Neural cell (in vitro differentiated cells): ENCODE measurements around the gene PERM1. TPM values are rescaled to one million over a fixed set of nuclear protein-coding genes. Genes with fewer than 3 reads are reported as not detected.

ENCODE experiments used
- H2AFZ ChIP-seq: fragments of 200-600, 300-800 bp; sonication (generic), shearing (Covaris generic); 2 replicates; pipeline ENCODE4 v1.6.0; 2014; ENCODE audit warnings: low read depth, mild to moderate bottlenecking, antibody characterized with exemption, low read length, moderate library complexity
- H3F3A ChIP-seq: fragments of 200-600 bp; shearing (Covaris generic); 2 replicates; pipeline ENCODE4 v1.6.1; 2016; ENCODE audit warnings: mild to moderate bottlenecking, moderate library complexity, mixed read lengths, antibody characterized with exemption, low read length; ENCODE audit not compliant: insufficient read depth, poor library complexity, severe bottlenecking
- H3K27ac ChIP-seq: fragments of 200-600, 300-800 bp; sonication (generic), shearing (Covaris generic); 2 replicates; pipeline ENCODE4 v1.5.1; 2014; ENCODE audit warnings: mild to moderate bottlenecking, low read length, moderate library complexity
- H3K27me3 ChIP-seq: fragments of 300-800, 200-600 bp; sonication (generic), shearing (Covaris generic); 2 replicates; pipeline ENCODE4 v1.6.0; 2014; ENCODE audit warnings: mild to moderate bottlenecking, low read depth, low read length, moderate library complexity; ENCODE audit not compliant: insufficient read depth
- H3K36me3 ChIP-seq: fragments of 300-800, 200-600 bp; sonication (generic), shearing (Covaris generic); 2 replicates; pipeline ENCODE4 v1.5.1; 2014; ENCODE audit warnings: mild to moderate bottlenecking, antibody characterized with exemption, low read length, moderate library complexity; ENCODE audit not compliant: insufficient read depth
- H3K4me2 ChIP-seq: fragments of 300-800, 200-600 bp; sonication (generic), shearing (Covaris generic); 2 replicates; pipeline ENCODE4 v1.6.0; 2014; ENCODE audit warnings: mild to moderate bottlenecking, low read length
- H3K4me3 ChIP-seq: fragments of 300-800, 200-600 bp; sonication (generic), shearing (Covaris generic); 2 replicates; pipeline ENCODE4 v1.5.1; 2014; ENCODE audit warnings: mild to moderate bottlenecking, low read length, moderate library complexity
- H3K79me2 ChIP-seq: fragments of 200-600 bp; shearing (Covaris generic); replicated peaks from 2 replicates; pipeline ENCODE4 v1.6.0; 2014; ENCODE audit warnings: mild to moderate bottlenecking, low read length, moderate library complexity; ENCODE audit not compliant: insufficient read depth
- H3K9ac ChIP-seq: fragments of 300-800, 200-600 bp; sonication (generic), shearing (Covaris generic); 2 replicates; pipeline ENCODE4 v1.6.1; 2016; ENCODE audit warnings: mild to moderate bottlenecking, low read length, mixed read lengths
- H3K9me2 ChIP-seq: fragments of 200-600 bp; shearing (Covaris generic); 2 replicates; pipeline ENCODE4 v1.6.1; 2016; ENCODE audit warnings: mild to moderate bottlenecking, low read length, mixed read lengths; ENCODE audit not compliant: insufficient read depth
- H3K9me3 ChIP-seq: fragments of 200-600, 300-800 bp; sonication (generic), shearing (Covaris generic); 2 replicates; pipeline ENCODE4 v1.6.1; 2016; ENCODE audit warnings: mild to moderate bottlenecking, mixed run types, low read length, moderate library complexity, mixed read lengths
- H4K20me1 ChIP-seq: fragments of 200-600 bp; shearing (Covaris generic); 2 replicates; pipeline ENCODE4 v1.6.1; 2016; ENCODE audit warnings: mild to moderate bottlenecking, mixed run types; ENCODE audit not compliant: insufficient read depth
- EP300 ChIP-seq: fragments of 450-650 bp; conservative IDR thresholded peaks from 2 replicates; pipeline ENCODE4 v1.6.1; 2014; ENCODE audit warnings: antibody characterized with exemption, mild to moderate bottlenecking, moderate library complexity; ENCODE audit not compliant: poor library complexity, severe bottlenecking
- EZH2 ChIP-seq: fragments of 200-600, 300-800 bp; shearing (Covaris generic), sonication (generic); IDR thresholded peaks from 2 replicates; pipeline ENCODE4 v1.6.1; 2014; ENCODE audit warnings: antibody characterized with exemption, low read length, borderline replicate concordance, mild to moderate bottlenecking; ENCODE audit not compliant: insufficient read depth, poor library complexity, severe bottlenecking
- MXI1 ChIP-seq: fragments of 450-650 bp; conservative IDR thresholded peaks from 2 replicates; pipeline ENCODE4 v1.6.1; 2014; ENCODE audit warnings: antibody characterized with exemption, mild to moderate bottlenecking; ENCODE audit not compliant: poor library complexity, severe bottlenecking
- POLR2AphosphoS5 ChIP-seq: IDR thresholded peaks from 2 replicates; pipeline ENCODE4 v1.6.1; 2012
- RAD21 ChIP-seq: fragments of 450-650 bp; conservative IDR thresholded peaks from 2 replicates; pipeline ENCODE4 v1.6.1; 2014; ENCODE audit warnings: antibody characterized with exemption, mild to moderate bottlenecking, moderate library complexity
- REST ChIP-seq: IDR thresholded peaks from 2 replicates; pipeline ENCODE4 v1.6.1; 2012; ENCODE audit warnings: borderline replicate concordance
- SMC3 ChIP-seq: fragments of 450-650 bp; conservative IDR thresholded peaks from 2 replicates; pipeline ENCODE4 v1.6.1; 2014; ENCODE audit warnings: antibody characterized with exemption, mild to moderate bottlenecking, moderate library complexity; ENCODE audit not compliant: poor library complexity
- TAF1 ChIP-seq: IDR thresholded peaks from 2 replicates; pipeline ENCODE4 v1.6.1; 2012; ENCODE audit warnings: low read depth
- polyA plus RNA-seq: library from polyadenylated mRNA; depleted of rRNA; stranded (reverse); fragments of >200 nt; gene quantifications from 2 replicates; pipeline ENCODE4 v1.2.3, GENCODE V29; 2014
- TF ChIP-seq, protein P1 (sequence below): fragments of 450-650 bp; IDR thresholded peaks from 2 replicates; pipeline ENCODE4 v1.5.1; 2014; ENCODE audit warnings: antibody characterized with exemption, mild to moderate bottlenecking, moderate library complexity; ENCODE audit not compliant: poor library complexity, severe bottlenecking

Gene PERM1
- polyA plus RNA-seq, 1 donor from 2014 or later = not detected

DNA sequence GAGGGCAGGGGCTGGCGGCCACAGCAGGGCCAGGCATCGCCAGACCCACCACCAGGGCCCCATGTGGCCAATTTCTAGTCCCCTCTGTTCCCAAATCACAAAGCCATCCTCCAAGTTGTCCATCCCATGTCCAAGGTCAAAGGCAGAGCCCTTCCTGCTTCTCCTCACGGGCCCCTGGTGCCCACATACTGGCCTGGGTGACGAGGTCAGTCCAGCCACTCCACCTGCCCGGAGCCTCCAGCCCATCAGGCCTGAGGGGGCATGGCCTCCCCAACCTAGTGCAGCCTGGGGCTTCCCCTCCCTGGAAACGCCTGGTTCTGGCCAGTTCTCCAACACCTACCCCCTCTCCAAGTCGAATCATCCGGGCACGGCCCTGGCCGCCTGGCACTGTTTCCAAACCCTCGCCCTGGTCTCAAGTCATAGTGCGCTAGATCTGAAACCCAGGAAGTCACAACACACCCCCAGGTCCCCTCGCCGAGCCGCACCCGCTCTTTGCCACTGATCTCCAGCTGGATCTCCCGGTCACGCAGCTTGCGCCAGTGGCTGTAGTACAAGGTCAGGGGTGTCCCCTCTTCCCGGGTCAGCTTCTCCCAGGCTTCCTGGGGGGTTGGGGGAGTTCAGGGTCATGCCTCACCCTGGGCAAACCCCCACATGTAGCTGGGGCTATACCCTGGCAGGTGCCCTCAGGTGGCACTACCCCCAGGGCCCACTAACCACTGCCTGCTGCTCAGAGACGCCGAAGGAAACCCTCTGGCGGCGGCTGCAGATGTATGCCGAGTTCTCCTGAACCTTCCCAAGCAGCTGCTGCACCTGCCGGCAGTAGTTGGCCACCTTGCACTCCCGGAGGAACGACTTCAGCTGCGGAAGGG lies 36.0 kb downstream of the PERM1 start:
- Histone ChIP-seq H3K27me3 (peaks cover 24% of the 10 kb centered on the region), H3K9ac (no peak overlapping the region), H2AFZ (no peak overlapping the region), H3F3A (no peaks in the 10 kb centered on the region), H3K79me2 (no peaks in the 10 kb centered on the region), H3K4me2 (no peak overlapping the region), H3K27ac (no peak overlapping the region), H4K20me1 (no peaks in the 10 kb centered on the region), H3K4me3 (no peak overlapping the region), H3K9me2 (no peaks in the 10 kb centered on the region), H3K36me3 (peaks cover 4% of the 10 kb centered on the region), H3K9me3 (no peaks in the 10 kb centered on the region)
- TF ChIP-seq, protein P1, sequence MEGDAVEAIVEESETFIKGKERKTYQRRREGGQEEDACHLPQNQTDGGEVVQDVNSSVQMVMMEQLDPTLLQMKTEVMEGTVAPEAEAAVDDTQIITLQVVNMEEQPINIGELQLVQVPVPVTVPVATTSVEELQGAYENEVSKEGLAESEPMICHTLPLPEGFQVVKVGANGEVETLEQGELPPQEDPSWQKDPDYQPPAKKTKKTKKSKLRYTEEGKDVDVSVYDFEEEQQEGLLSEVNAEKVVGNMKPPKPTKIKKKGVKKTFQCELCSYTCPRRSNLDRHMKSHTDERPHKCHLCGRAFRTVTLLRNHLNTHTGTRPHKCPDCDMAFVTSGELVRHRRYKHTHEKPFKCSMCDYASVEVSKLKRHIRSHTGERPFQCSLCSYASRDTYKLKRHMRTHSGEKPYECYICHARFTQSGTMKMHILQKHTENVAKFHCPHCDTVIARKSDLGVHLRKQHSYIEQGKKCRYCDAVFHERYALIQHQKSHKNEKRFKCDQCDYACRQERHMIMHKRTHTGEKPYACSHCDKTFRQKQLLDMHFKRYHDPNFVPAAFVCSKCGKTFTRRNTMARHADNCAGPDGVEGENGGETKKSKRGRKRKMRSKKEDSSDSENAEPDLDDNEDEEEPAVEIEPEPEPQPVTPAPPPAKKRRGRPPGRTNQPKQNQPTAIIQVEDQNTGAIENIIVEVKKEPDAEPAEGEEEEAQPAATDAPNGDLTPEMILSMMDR = no peak
- TF ChIP-seq MXI1 (no peak), EZH2 (no peak), SMC3 (no peak), EP300 (no peak), REST (no peak), POLR2AphosphoS5 (no peak), TAF1 (no peak), RAD21 (no peak)

- H3K36me3 ChIP-seq = no peaks in the 10 kb centered on the region
- H3K9me2 ChIP-seq = no peaks in the 10 kb centered on the region
- no peaks in the 10 kb centered on the region for H3K79me2 ChIP-seq
- no peak overlapping the region for H2AFZ ChIP-seq
- no peaks in the 10 kb centered on the region for H4K20me1 ChIP-seq
- H3K9ac ChIP-seq = no peak overlapping the region
- no peak overlapping the region for H3K27ac ChIP-seq
- no peak overlapping the region for H3K4me2 ChIP-seq
- no peak overlapping the region for H3K4me3 ChIP-seq
- no peaks in the 10 kb centered on the region for H3K9me3 ChIP-seq
- TF ChIP-seq EZH2 (no peak), EP300 (no peak), REST (no peak), SMC3 (no peak)
- H3F3A ChIP-seq = no peaks in the 10 kb centered on the region
- peaks cover 34% of the 10 kb centered on the region for H3K27me3 ChIP-seq
Measured at GRCh38 chr1:944341-945325, 37.3 kb downstream of the PERM1 start.
